ENCODE data around the gene SRGAP1. TPM values are rescaled to one million over a fixed set of nuclear protein-coding genes. Genes with fewer than 3 reads are reported as not detected.

The SRGAP1 gene
- total RNA-seq, 1 donor from 2014 or later, result 0.22 TPM

DNA sequence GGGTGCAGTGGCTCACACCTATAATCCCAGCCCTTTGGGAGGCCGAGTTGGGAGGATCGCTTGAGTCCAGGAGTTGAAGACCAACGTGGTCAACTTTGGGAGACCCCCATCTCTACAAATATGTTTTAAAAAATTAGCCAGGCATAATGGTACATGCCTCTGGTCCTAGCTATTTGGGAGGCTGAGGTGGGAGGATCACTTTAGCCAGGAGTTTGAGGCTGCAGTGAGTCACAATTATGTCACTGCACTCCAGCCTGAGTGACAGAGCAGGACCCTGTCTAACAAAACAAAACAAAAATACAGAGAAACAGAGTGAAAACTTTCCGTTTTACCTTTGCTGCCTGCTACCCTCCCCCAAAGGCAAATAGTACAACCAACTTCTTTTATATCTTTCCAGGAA lies 60.2 kb downstream of the SRGAP1 start:
- intact Hi-C loops (cut with micrococcal nuclease), result no loop called here

GRCh38 chr12:63905544-63905943 lies 61.0 kb downstream of the SRGAP1 start:
- intact Hi-C loops (cut with micrococcal nuclease), result no loop called here

GRCh38 chr12:63906876-63907275 lies 62.4 kb downstream of the SRGAP1 start:
- intact Hi-C loops (cut with micrococcal nuclease), result no loop called here

- intact Hi-C loops (cut with micrococcal nuclease), result no loop called here
These were observed 63.1 kb downstream of the SRGAP1 start for GRCh38 chr12:63907561-63907960.

DNA sequence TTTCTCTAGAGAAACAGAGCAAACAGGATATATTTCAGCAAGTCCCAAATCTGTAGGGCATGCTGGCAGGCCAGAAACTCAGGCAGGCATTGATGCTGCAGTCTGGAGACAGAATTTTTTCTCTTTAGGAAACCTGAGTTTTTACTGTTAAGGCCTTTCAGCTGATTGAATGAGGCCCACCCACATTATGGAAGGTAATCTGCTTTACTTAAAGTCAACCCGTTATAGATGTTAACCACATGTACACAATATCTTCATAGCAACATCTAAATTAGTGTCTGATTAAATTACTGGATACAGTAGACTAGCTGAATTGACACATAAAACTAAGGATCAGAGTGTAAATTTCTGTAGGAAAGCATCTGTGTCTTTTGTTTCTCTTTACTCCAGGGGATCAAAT lies 65.2 kb downstream of the SRGAP1 start:
- intact Hi-C loops (cut with micrococcal nuclease), result no loop called here

DNA sequence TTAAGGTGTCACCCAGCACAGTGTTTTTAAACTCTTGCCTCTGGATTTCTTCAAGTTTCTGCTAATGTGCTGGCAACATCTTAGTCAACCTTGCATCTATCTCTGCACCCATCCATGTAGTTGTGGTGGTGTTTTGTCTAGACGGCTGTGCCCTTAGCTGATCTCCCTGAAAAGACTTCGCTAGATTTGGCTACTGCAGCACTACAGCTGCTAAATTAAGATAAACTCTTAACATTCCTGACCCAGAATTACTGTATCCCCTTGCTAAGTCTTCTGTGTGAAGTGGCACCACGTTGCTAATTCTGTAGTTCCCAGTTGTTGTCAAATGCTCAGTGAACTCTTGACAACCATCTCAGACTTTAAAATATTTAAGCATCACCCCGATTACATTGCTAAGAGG lies 66.8 kb downstream of the SRGAP1 start:
- intact Hi-C loops (cut with micrococcal nuclease), result no loop called here

- intact Hi-C loops (cut with micrococcal nuclease), result no loop called here
These were observed 68.2 kb downstream of the SRGAP1 start for GRCh38 chr12:63912651-63913050.

DNA sequence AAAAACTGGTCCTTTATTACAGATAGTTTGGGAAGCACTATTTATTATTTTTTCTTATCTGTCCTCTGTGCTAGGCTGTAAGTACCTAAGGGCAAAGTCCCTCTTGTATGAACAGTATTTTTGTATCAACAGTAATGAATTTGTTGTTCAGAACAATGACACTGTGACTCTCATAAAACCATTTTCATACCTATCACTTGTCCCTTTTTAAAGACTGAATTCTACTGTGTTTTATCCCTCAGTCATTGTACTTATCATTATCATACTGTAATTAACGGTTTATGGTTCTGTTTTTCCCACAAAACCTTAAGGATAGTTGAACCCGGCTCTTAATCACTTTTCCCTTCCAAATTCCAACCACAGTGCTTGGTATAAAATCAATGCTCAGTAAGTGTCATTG lies 69.4 kb downstream of the SRGAP1 start:
- intact Hi-C loops (cut with micrococcal nuclease), result no loop called here

GRCh38 chr12:63915105-63915800 lies 70.8 kb downstream of the SRGAP1 start:
- intact Hi-C loops (cut with micrococcal nuclease), result no loop called here

DNA sequence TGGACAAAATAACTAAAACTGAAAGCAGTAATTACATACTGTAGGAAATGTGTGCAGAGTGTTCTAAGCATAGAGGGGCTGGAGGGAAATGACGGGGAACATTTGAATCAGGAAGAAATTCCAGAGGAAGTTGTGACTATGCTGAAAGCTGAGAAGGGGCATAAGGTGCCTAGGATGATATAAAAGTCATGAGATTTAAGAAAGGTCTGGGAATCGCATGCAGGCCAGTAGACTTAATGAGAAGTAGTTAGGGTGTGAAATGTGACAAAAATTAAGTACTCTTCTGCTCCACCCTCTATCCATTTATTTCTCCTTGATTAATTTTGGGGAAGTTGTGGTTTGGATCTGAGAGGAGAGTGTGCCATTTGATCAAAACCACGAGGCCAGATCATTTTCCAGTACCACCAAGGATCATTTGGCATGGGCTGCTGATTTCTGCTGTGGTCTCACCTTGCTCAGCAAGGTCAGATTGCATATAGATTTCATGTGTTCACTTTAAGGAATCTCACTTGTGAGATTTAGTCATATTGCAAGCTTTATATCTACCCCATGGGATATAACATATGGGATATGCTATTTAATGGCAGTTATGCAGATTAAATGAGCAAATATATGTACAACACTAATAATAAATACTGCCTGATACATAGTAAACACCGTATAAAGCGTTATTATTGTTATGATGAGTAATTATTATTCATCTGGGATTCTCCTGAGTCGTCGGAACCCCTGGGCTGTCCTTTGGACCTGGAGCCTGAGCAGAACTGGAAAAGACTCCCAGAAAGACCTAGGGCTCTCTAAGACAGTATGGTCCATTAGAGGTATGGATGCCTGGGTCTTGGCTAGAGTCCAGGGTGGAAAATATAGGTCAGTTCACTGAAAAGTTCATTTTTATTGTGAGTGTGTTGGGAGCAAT lies 72.3 kb downstream of the SRGAP1 start:
- intact Hi-C loops (cut with micrococcal nuclease), result no loop called here

GRCh38 chr12:63917477-63917862 lies 73.0 kb downstream of the SRGAP1 start:
- intact Hi-C loops (cut with micrococcal nuclease), result no loop called here

DNA sequence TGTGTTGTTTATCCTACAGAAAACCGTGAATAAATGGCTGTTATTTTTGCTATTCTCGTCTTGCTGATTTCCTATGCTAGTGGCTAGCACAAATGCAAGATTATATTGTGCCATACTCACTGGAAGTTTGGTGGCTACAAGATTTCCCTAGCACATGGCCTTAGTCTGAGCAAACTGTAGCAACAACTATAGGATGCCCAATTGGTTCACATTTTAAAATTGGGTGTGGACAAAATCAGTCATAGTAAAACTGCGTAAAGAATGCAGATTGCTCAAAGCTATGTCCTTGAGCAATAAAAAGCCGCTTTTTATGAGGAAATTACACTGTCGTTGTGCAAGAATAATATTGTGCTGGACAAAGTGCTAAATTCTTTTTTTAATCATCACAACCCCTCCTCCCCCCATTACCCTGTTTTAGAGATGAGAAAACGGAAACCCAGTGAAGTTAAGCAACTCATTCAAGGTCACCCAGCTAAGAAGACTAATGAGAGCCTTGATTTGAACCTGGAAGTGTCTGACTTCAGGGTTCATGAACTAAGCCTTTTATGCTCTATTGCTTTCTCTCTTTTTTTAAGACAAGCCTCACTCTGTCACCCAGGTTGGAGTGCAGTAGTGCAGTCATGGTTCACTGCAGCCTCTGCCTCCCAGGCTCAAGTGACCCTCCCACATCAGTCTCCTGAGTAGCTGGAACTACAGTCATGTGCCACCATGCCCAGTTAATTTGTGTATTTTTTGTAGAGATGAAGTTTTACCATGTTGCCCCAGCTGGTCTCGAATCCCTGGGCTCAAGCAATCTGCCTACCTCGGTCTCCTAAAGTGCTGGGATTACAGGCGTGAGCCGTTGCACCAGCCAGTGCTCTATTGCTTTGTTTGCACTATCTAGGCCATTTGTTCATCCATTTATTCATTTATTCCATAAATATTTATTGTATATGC lies 73.6 kb downstream of the SRGAP1 start:
- intact Hi-C loops (cut with micrococcal nuclease), result no loop called here

DNA sequence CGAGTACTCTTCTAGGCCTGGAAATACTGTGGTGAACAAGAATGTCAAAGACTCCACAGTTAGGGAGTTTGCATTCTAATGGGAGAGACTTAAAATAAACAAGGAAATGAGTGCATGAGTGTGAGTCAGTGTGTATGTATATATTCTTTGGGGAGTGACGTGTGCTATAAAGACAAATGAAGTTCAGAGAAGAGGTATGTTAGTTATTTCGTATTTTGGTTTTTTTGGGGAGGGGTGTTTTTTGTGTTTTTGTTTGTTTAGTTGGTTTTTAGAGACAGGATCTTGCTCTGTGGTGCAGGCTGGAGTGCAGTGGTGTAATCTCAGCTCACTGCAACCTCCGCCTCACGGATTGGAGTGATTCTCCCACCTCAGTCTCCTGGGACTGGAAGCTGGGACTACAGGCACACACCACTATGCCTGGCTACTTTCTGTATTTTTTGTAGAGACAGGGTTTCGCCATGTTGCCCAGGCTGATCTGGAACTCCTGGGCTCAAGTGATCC lies 74.3 kb downstream of the SRGAP1 start:
- intact Hi-C loops (cut with micrococcal nuclease), result no loop called here

DNA sequence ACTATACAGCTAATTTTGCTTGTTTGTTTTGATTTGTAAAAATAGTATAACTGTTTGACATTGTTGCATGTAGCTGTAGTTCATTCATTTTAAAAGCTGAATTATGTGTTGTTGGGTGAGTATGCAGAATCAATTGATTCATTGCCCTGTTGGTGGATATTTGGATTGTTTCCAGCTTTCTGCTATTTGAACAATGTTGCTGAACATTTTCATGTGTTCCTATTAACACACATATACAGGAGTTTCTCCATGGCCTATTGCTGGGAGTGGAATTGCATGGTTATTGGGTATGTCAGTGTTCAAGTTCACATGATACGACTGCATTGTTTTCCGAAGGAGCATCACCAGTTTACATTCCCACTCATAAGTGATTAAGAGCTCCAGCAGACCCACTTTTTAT lies 75.3 kb downstream of the SRGAP1 start:
- intact Hi-C loops (cut with micrococcal nuclease), result no loop called here

DNA sequence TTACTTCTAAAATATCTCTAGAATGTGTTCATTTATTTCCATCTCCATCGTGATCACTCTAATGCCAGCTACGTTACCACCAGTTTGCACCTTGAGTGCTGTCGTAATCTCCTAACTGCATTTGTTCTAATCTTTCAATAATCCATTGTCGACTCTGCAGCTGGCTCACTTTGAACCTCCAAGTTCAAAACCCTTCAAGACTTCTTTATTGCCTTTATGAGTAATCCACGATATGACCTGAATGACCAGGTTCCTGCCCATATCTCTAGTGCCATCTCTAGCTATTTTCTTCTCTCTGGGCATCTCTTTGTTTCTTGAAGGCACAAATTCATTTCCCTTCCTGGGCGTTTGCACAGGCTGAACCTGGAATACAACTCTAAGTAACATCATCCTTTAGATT lies 76.7 kb downstream of the SRGAP1 start:
- intact Hi-C loops (cut with micrococcal nuclease), result no loop called here

- intact Hi-C loops (cut with micrococcal nuclease), result no loop called here
These were observed 78.0 kb downstream of the SRGAP1 start for GRCh38 chr12:63922474-63922873.

DNA sequence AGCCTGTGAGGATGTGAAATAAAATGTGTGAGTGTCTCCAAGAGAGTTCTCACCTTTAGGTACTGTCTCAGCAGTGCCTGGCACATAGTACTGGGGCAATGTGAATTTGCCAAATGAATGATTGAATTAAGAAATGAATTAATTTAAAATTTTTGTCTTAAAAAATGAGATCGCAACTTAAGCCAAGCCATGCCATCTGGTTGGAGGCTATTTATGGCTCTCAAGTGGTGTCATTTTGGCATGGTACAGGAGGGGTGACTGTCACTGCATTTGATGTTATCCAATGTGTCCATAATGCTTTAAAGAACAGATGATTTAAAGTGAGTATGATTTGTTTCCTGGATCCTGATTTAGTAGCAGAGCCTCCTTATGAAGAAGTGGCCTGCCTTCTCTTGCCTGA lies 80.3 kb downstream of the SRGAP1 start:
- intact Hi-C loops (cut with micrococcal nuclease), result no loop called here

GRCh38 chr12:63927511-63927910 lies 83.0 kb downstream of the SRGAP1 start:
- intact Hi-C loops (cut with micrococcal nuclease), result no loop called here

- intact Hi-C loops (cut with micrococcal nuclease), result no loop called here
These were observed 83.8 kb downstream of the SRGAP1 start for GRCh38 chr12:63928305-63928704.

DNA sequence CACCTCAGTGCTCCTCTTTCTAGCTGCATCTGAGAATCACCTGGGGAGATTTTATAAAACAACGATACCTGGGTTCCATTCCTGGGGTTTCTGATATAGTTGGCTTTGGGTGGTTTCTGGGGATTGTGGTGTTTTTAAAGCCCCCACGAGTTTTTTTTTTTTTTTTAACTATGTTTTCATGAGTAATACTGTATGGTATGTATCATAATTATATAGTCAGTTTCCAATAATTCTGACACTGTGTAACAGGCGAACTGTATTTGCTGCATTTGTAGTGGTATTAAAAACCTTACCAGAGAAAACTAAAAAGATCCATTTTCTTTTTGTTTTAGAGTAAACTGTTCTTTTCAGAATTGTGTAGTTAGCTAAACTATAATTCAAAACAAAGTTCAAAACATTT lies 84.9 kb downstream of the SRGAP1 start:
- intact Hi-C loops (cut with micrococcal nuclease), result no loop called here

GRCh38 chr12:63930971-63931370 lies 86.5 kb downstream of the SRGAP1 start:
- intact Hi-C loops (cut with micrococcal nuclease), result no loop called here
